H9 (cell line): ENCODE results near the gene SLC31A2. TPM values are rescaled to one million over a fixed set of nuclear protein-coding genes. Genes with fewer than 3 reads are reported as not detected.

Experiments used
- DNase-seq: peaks from one replicate; pipeline ENCODE4 v3.0.0-alpha.2; 2017
- H2AFZ ChIP-seq: one replicate; pipeline ENCODE4 v1.6.1; 2013; ENCODE audit warnings: mild to moderate bottlenecking, low read length, control low read depth, moderate library complexity
- H2AK5ac ChIP-seq: 2 replicates; pipeline ENCODE4 v1.6.1; 2013; ENCODE audit warnings: low read length, control low read depth, mixed read lengths; ENCODE audit not compliant: insufficient read length
- H2BK120ac ChIP-seq: one replicate; pipeline ENCODE4 v1.6.1; 2013; ENCODE audit warnings: low read depth, mild to moderate bottlenecking, low read length, control low read depth, inconsistent platforms; ENCODE audit not compliant: poor library complexity, severe bottlenecking
- H2BK12ac ChIP-seq: 2 replicates; pipeline ENCODE4 v1.6.1; 2013; ENCODE audit warnings: low read length, control low read depth, mixed read lengths, low read depth; ENCODE audit not compliant: insufficient read length
- H2BK15ac ChIP-seq: 2 replicates; pipeline ENCODE4 v1.6.1; 2013; ENCODE audit warnings: low read depth, low read length, control low read depth
- H2BK20ac ChIP-seq: one replicate; pipeline ENCODE4 v1.6.1; 2013; ENCODE audit warnings: low read depth, mild to moderate bottlenecking, low read length, control low read depth, inconsistent platforms; ENCODE audit not compliant: poor library complexity, severe bottlenecking
- H2BK5ac ChIP-seq: 2 replicates; pipeline ENCODE4 v1.6.1; 2013; ENCODE audit warnings: low read length, control low read depth, mixed read lengths; ENCODE audit not compliant: insufficient read length
- H3K14ac ChIP-seq: 2 replicates; pipeline ENCODE4 v1.6.1; 2013; ENCODE audit warnings: low read length, control low read depth; ENCODE audit not compliant: insufficient read depth
- H3K18ac ChIP-seq: 2 replicates; pipeline ENCODE4 v1.6.1; 2013; ENCODE audit warnings: low read depth, mild to moderate bottlenecking, mixed read lengths, low read length, control low read depth; ENCODE audit not compliant: insufficient read length
- H3K23ac ChIP-seq: 2 replicates; pipeline ENCODE4 v1.6.1; 2013; ENCODE audit warnings: low read length, control low read depth, mixed read lengths, low read depth; ENCODE audit not compliant: insufficient read length
- H3K23me2 ChIP-seq: 2 replicates; pipeline ENCODE4 v1.6.1; 2013; ENCODE audit warnings: low read depth, mild to moderate bottlenecking, mixed read lengths, low read length, control low read depth; ENCODE audit not compliant: insufficient read length, poor library complexity, severe bottlenecking
- H3K27ac ChIP-seq: 2 replicates; pipeline ENCODE4 v1.5.1; 2013; ENCODE audit warnings: low read length, control low read depth, mixed read lengths, low read depth; ENCODE audit not compliant: insufficient read length
- H3K27me3 ChIP-seq: 2 replicates; pipeline ENCODE4 v1.6.1; 2013; ENCODE audit warnings: low read length, control low read depth, inconsistent platforms; ENCODE audit not compliant: insufficient read depth
- H3K4ac ChIP-seq: 2 replicates; pipeline ENCODE4 v1.6.1; 2013; ENCODE audit warnings: low read depth, mild to moderate bottlenecking, control low read depth, inconsistent platforms, low read length, moderate library complexity
- H3K4me1 ChIP-seq: 2 replicates; pipeline ENCODE4 v1.6.1; 2013; ENCODE audit warnings: low read length, control low read depth, inconsistent platforms; ENCODE audit not compliant: insufficient read depth
- H3K4me2 ChIP-seq: 2 replicates; pipeline ENCODE4 v1.6.1; 2013; ENCODE audit warnings: low read length, control low read depth, mixed read lengths; ENCODE audit not compliant: insufficient read length, insufficient read depth
- H3K56ac ChIP-seq: 2 replicates; pipeline ENCODE4 v1.6.1; 2013; ENCODE audit warnings: low read depth, mild to moderate bottlenecking, mixed read lengths, low read length, control low read depth; ENCODE audit not compliant: insufficient read length
- H3K79me1 ChIP-seq: 2 replicates; pipeline ENCODE4 v1.6.1; 2013; ENCODE audit warnings: low read depth, mild to moderate bottlenecking, moderate library complexity, low read length, control low read depth, inconsistent platforms; ENCODE audit not compliant: insufficient read depth, poor library complexity, severe bottlenecking
- H3K79me2 ChIP-seq: 2 replicates; pipeline ENCODE4 v1.6.1; 2013; ENCODE audit warnings: low read length, control low read depth, inconsistent platforms; ENCODE audit not compliant: insufficient read depth
- H3K9ac ChIP-seq: 2 replicates; pipeline ENCODE4 v1.6.1; 2013; ENCODE audit warnings: low read length, control low read depth, mixed read lengths; ENCODE audit not compliant: insufficient read length; ENCODE audit errors: extremely low read depth
- H3K9me3 ChIP-seq: one replicate; pipeline ENCODE4 v1.6.1; 2013; ENCODE audit warnings: low read depth, low read length, inconsistent platforms; ENCODE audit not compliant: control insufficient read depth
- H3T11ph ChIP-seq: one replicate; pipeline ENCODE4 v1.6.1; 2013; ENCODE audit warnings: mild to moderate bottlenecking, low read length, control low read depth, inconsistent platforms
- H4K20me1 ChIP-seq: one replicate; pipeline ENCODE4 v1.6.1; 2013; ENCODE audit not compliant: control insufficient read depth, insufficient read length, insufficient read depth
- H4K5ac ChIP-seq: 2 replicates; pipeline ENCODE4 v1.6.1; 2013; ENCODE audit warnings: low read depth, mild to moderate bottlenecking, mixed read lengths, low read length, control low read depth; ENCODE audit not compliant: insufficient read length
- H4K8ac ChIP-seq: replicated peaks from 2 replicates; pipeline ENCODE4 v1.6.1; 2013; ENCODE audit warnings: low read length, control low read depth, mixed read lengths, low read depth; ENCODE audit not compliant: insufficient read length
- H4K91ac ChIP-seq: 2 replicates; pipeline ENCODE4 v1.6.1; 2013; ENCODE audit warnings: low read depth, mild to moderate bottlenecking, moderate library complexity, mixed read lengths, low read length, control low read depth; ENCODE audit not compliant: insufficient read length
- H3K27ac Mint-ChIP-seq, 3 experiments: 2 replicates in 2 of 3; 3 replicates in 1 of 3; pipeline ENCODE4 v1.8.0; 2020 to 2021; ENCODE audit warnings: mixed read lengths in 3 of 3, mild to moderate bottlenecking in 1 of 3, moderate library complexity in 1 of 3
- H3K27me3 Mint-ChIP-seq: 2 replicates; pipeline ENCODE4 v1.8.0; 2021; ENCODE audit warnings: low read depth, mild to moderate bottlenecking, moderate library complexity, mixed read lengths
- H3K36me3 Mint-ChIP-seq, 3 experiments: 2 replicates in 2 of 3; 3 replicates in 1 of 3; pipeline ENCODE4 v1.8.0; 2020 to 2021; ENCODE audit warnings: low read depth in 3 of 3, mixed read lengths in 3 of 3; ENCODE audit not compliant: insufficient read depth in 1 of 3
- H3K4me1 Mint-ChIP-seq, 2 experiments: 2 replicates each; pipeline ENCODE4 v1.8.0; 2020; ENCODE audit warnings: mixed read lengths in 2 of 2
- H3K4me3 Mint-ChIP-seq, 2 experiments: 2 replicates in 1 of 2; 3 replicates in 1 of 2; pipeline ENCODE4 v1.8.0; 2020 to 2021; ENCODE audit warnings: mild to moderate bottlenecking in 2 of 2, mixed read lengths in 2 of 2, moderate library complexity in 1 of 2
- H3K9me3 Mint-ChIP-seq, 2 experiments: 2 replicates in 1 of 2; 3 replicates in 1 of 2; pipeline ENCODE4 v1.8.0; 2020; ENCODE audit warnings: mild to moderate bottlenecking in 2 of 2, mixed read lengths in 2 of 2, moderate library complexity in 1 of 2
- CTCF ChIP-seq: fragments of 200-600 bp; sonication (generic); conservative IDR thresholded peaks from 3 replicates; pipeline ENCODE4 v1.8.0; 2021; ENCODE audit warnings: antibody characterized with exemption, mild to moderate bottlenecking
- WGBS: extraction: QIAGEN DNeasy Blood & Tissue Kit; methylation state at CpG from one replicate; pipeline ENCODE4 v1.1.7; 2013; ENCODE audit warnings: missing lambda C conversion rate, low lambda C conversion rate, mixed read lengths; ENCODE audit not compliant: insufficient read length; ENCODE audit errors: extremely low coverage; 5-methylcytosine and 5-hydroxymethylcytosine counted together
- total RNA-seq: library from RNA; stranded (reverse); gene quantifications from 2 replicates; pipeline ENCODE4 v1.2.1, GENCODE V29; 2021

Gene SLC31A2
- total RNA-seq, 1 experiment from 2014 or later = 1.0 TPM

- Mint-ChIP-seq H3K36me3 (no peaks in the 10 kb centered on the region), H3K9me3 (peaks cover 7 to 12% of the 10 kb centered on the region in 2 experiments; a peak in 3 of 5 replicates), H3K4me3 (no peak overlapping the region), H3K4me1 (peaks cover 4 to 10% of the 10 kb centered on the region in 2 experiments; a peak in 3 of 4 replicates), H3K27me3 (peaks cover 7% of the 10 kb centered on the region), H3K27ac (no peak overlapping the region)
- Histone ChIP-seq H2AFZ (no peak overlapping the region), H2BK120ac (no peak overlapping the region), H3K4me2 (no peak overlapping the region), H2BK5ac (no peak overlapping the region), H2BK20ac (no peak overlapping the region), H3K79me2 (no peaks in the 10 kb centered on the region), H3K27me3 (no peaks in the 10 kb centered on the region), H3K23ac (no peak overlapping the region), H3K27ac (no peak overlapping the region), H3K18ac (no peak overlapping the region), H2AK5ac (no peak overlapping the region), H2BK15ac (no peak overlapping the region), H4K5ac (no peak overlapping the region), H2BK12ac (no peak overlapping the region), H3K56ac (no peak overlapping the region), H3K23me2 (no peaks in the 10 kb centered on the region), H4K20me1 (no peaks in the 10 kb centered on the region), H3K9me3 (no peaks in the 10 kb centered on the region), H4K8ac (no peak overlapping the region), H3K9ac (no peak overlapping the region), H3K79me1 (no peaks in the 10 kb centered on the region), H3K4me1 (no peaks in the 10 kb centered on the region), H3K14ac (no peak overlapping the region), H3T11ph (no peak overlapping the region), H3K4ac (no peak overlapping the region), H4K91ac (no peak overlapping the region)
- DNase-seq = no peak
- WGBS = no CpG with 5 or more reads among the region's 4 CpGs
- no peak for TF ChIP-seq CTCF
Observed at GRCh38 chr9:113139225-113139829, 11.5 kb upstream of the SLC31A2 start.
